Activated CD4-positive, alpha-beta memory T cell treated with anti-CD3 and anti-CD28 coated beads, Interleukin-2, amount 10 ng/mL, durations not matched to agents 7 days and 5 days (primary cell): ENCODE data around the gene SVIP. TPM values are rescaled to one million over a fixed set of nuclear protein-coding genes. Genes with fewer than 3 reads are reported as not detected.

ENCODE experiments used
- CTCF ChIA-PET: fragments of 350-600 bp; sonication (Branson Sonifier 250); formaldehyde crosslinking; loops from one replicate; lab custom pipeline; 2021; ENCODE audit warnings: antibody characterized with exemption, inconsistent platforms; lab: Charles Lee
- POLR2A ChIA-PET: fragments of 350-600 bp; sonication (Branson Sonifier 250); formaldehyde crosslinking; loops from one replicate; lab custom pipeline; 2021; ENCODE audit warnings: antibody characterized with exemption; lab: Charles Lee
- DNase-seq: peaks from one replicate; pipeline ENCODE4 v3.0.0-alpha.2; 2020
- H3K27ac Mint-ChIP-seq: one replicate; pipeline ENCODE4 v1.8.0; 2021; ENCODE audit warnings: mild to moderate bottlenecking, mixed read lengths
- H3K27me3 Mint-ChIP-seq: one replicate; pipeline ENCODE4 v1.8.0; 2021; ENCODE audit warnings: mixed read lengths
- H3K36me3 Mint-ChIP-seq: one replicate; pipeline ENCODE4 v1.8.0; 2021; ENCODE audit warnings: low read depth, mixed read lengths
- H3K4me1 Mint-ChIP-seq: one replicate; pipeline ENCODE4 v1.8.0; 2021; ENCODE audit warnings: mixed read lengths
- H3K4me3 Mint-ChIP-seq: one replicate; pipeline ENCODE4 v1.8.0; 2021; ENCODE audit warnings: mild to moderate bottlenecking, mixed read lengths
- H3K9me3 Mint-ChIP-seq: one replicate; pipeline ENCODE4 v1.8.0; 2021; ENCODE audit warnings: mixed read lengths
- total RNA-seq, 2 experiments: library from RNA; stranded (reverse); gene quantifications; one replicate each; pipeline ENCODE4 v1.2.3, GENCODE V29; 2021

SVIP gene
- total RNA-seq, 2 experiments from 2014 or later = 26.9 to 27.5 TPM

- H3K27me3 Mint-ChIP-seq = peaks cover 2% of the 10 kb centered on the region
- no peak overlapping the region for H3K27ac Mint-ChIP-seq
- DNase-seq = no peak
- H3K9me3 Mint-ChIP-seq = no peaks in the 10 kb centered on the region
- H3K36me3 Mint-ChIP-seq = no peaks in the 10 kb centered on the region
- ChIA-PET POLR2A (no interaction called here), CTCF (interaction anchor here (2.1 kb wide), 1 partner anchor 450 kb away, joined by 11 read pairs; no protein-coding TSS in a partner anchor)
- no peak overlapping the region for H3K4me3 Mint-ChIP-seq
- no peaks in the 10 kb centered on the region for H3K4me1 Mint-ChIP-seq
These were observed 43.1 kb downstream of the SVIP start for GRCh38 chr11:22786475-22786874.

GRCh38 chr11:22785251-22785650, 44.4 kb downstream of the SVIP start:
- Mint-ChIP-seq H3K27ac (no peak overlapping the region), H3K4me1 (no peaks in the 10 kb centered on the region), H3K9me3 (no peaks in the 10 kb centered on the region), H3K36me3 (no peaks in the 10 kb centered on the region), H3K27me3 (peaks cover 2% of the 10 kb centered on the region), H3K4me3 (no peak overlapping the region)
- DNase-seq = no peak
- ChIA-PET POLR2A (no interaction called here), CTCF (interaction anchor here (1.1 kb wide), 1 partner anchor 541 kb away, joined by 4 read pairs; no protein-coding TSS in a partner anchor)

DNA sequence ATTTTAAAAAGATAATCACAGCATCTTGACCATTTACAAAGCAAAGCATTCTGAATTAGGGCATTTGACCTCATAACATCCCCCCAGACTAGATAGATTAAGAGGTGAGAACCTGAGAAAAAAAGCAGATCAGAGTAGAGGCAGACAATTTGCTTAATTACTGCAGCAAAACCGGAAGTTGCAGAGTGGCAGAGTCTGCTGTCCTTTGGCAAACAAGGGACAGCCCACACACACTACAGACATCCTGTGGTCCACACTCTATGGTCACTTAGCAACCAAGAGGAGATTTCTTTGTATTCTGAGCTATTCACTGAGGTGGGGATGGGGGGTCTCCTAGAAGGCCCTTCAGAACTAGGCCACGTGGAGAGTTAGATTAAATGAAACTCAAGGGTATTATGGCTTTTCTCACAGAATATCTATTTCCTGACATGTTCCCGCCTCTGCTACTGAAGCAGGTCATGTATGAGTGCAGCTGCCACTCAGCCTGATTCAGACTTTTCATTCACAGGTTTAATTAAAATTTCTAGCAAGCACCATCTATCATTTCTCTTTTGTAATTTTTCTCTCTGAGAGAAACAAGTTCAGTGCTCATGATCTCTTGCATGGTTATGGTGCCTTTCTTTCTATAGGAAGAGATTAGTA, 48.5 kb downstream of the SVIP start:
- H3K4me3 Mint-ChIP-seq = no peak overlapping the region
- CTCF ChIA-PET = no interaction called here
- no peaks in the 10 kb centered on the region for H3K9me3 Mint-ChIP-seq
- H3K4me1 Mint-ChIP-seq = no peaks in the 10 kb centered on the region
- POLR2A ChIA-PET = interaction anchor here (1.3 kb wide), 1 partner anchor 160 kb away, joined by 3 read pairs; no protein-coding TSS in a partner anchor
- no peak overlapping the region for H3K27ac Mint-ChIP-seq
- H3K36me3 Mint-ChIP-seq = no peaks in the 10 kb centered on the region
- peaks cover 10% of the 10 kb centered on the region for H3K27me3 Mint-ChIP-seq
- no peak for DNase-seq

DNA sequence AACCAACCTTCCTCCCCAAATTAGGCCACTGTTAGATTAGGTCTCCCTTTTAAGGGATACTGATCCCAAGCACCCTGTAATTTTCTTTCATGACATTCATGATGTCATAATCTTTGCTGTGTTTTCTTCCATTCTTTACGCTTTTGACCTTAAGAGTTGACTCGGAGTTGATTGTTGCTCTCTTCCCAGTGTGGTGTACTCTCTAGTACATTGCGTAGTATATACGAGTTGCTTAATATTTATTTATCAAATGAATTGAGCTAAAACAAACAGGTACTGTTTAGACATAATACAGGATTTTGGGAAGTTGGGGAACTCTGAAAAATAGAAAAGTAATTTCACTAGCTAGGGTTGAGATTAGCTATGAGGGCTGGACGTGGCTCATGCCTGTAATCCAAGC, 49.8 kb downstream of the SVIP start:
- ChIA-PET POLR2A (interaction anchor here (1.3 kb wide), 1 partner anchor 159 kb away, joined by 3 read pairs; no protein-coding TSS in a partner anchor), CTCF (no interaction called here)
- Mint-ChIP-seq H3K4me3 (no peak overlapping the region), H3K36me3 (no peaks in the 10 kb centered on the region), H3K27me3 (peaks cover 15% of the 10 kb centered on the region), H3K9me3 (no peaks in the 10 kb centered on the region), H3K27ac (no peak overlapping the region), H3K4me1 (no peaks in the 10 kb centered on the region)
- DNase-seq = no peak

- Mint-ChIP-seq H3K4me3 (no peak overlapping the region), H3K36me3 (no peaks in the 10 kb centered on the region), H3K27ac (no peak overlapping the region), H3K4me1 (no peaks in the 10 kb centered on the region), H3K27me3 (peaks cover 15% of the 10 kb centered on the region), H3K9me3 (no peaks in the 10 kb centered on the region)
- POLR2A ChIA-PET = no interaction called here
- no peak for DNase-seq
- CTCF ChIA-PET = interaction anchor here (1.6 kb wide), 1 partner anchor 9 kb away, joined by 4 read pairs; no protein-coding TSS in a partner anchor
These were observed 51.0 kb downstream of the SVIP start for GRCh38 chr11:22778642-22779041.

DNA sequence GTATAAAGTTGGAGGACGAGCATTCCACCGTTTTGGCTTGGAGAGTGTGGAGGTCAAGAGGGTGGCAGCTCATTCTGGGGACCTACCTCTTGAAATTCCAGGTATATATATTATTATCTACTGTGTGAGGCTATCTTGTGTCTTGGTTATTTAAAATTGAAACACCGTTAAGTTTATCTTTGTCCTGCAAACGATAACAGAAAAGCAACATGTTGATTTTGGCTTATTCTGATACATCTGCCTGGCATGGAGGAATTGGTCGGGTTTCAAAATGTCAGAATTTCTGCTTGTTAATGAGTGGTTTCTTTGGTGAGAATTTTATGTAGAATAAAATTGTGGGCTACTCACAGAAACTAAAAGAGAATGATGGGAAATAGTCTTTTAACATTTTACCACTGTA, 54.4 kb downstream of the SVIP start:
- DNase-seq = no peak
- Mint-ChIP-seq H3K36me3 (no peaks in the 10 kb centered on the region), H3K9me3 (no peaks in the 10 kb centered on the region), H3K27me3 (peaks cover 17% of the 10 kb centered on the region), H3K27ac (no peak overlapping the region), H3K4me1 (no peaks in the 10 kb centered on the region), H3K4me3 (no peak overlapping the region)
- CTCF ChIA-PET = interaction anchor here (0.7 kb wide), 1 partner anchor 62 kb away, joined by 3 read pairs; no protein-coding TSS in a partner anchor
- POLR2A ChIA-PET = no interaction called here

GRCh38 chr11:22774716-22775115, 54.9 kb downstream of the SVIP start:
- POLR2A ChIA-PET = no interaction called here
- Mint-ChIP-seq H3K9me3 (no peaks in the 10 kb centered on the region), H3K4me3 (no peak overlapping the region), H3K27ac (no peak overlapping the region), H3K27me3 (peaks cover 16% of the 10 kb centered on the region), H3K4me1 (no peaks in the 10 kb centered on the region), H3K36me3 (no peaks in the 10 kb centered on the region)
- no peak for DNase-seq
- CTCF ChIA-PET = interaction anchor here (0.7 kb wide), 1 partner anchor 62 kb away, joined by 3 read pairs; no protein-coding TSS in a partner anchor

DNA sequence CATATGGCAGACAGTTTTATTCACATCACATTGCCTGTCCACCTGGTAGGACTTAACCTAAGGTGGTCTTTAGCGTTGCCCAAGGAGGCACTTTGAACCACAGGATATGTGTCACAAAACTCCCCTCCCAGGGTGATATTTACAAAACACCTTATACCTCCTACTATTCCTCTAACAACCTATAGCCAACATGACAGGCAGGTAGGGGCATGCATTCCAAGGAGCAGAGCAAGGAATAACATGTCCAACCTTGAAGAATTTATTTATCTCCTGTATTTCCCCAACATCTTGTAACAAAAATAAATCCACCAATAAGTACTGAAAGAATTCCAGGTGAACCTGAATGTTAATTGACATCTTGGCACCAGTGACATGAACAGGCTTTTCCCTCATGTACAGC, 60.5 kb downstream of the SVIP start:
- H3K9me3 Mint-ChIP-seq = no peaks in the 10 kb centered on the region
- no peak overlapping the region for H3K27ac Mint-ChIP-seq
- DNase-seq = no peak
- H3K27me3 Mint-ChIP-seq = peaks cover 6% of the 10 kb centered on the region
- ChIA-PET POLR2A (no interaction called here), CTCF (no interaction called here)
- no peaks in the 10 kb centered on the region for H3K36me3 Mint-ChIP-seq
- H3K4me1 Mint-ChIP-seq = no peaks in the 10 kb centered on the region
- no peak overlapping the region for H3K4me3 Mint-ChIP-seq

Other genes with a start within 250 kb of the SVIP start
- 10 to 100 TPM; 13.2 to 13.6 TPM for gene FANCF, start 204.0 kb downstream of the SVIP start, total RNA-seq
- gene GAS2, start 163.2 kb downstream of the SVIP start, total RNA-seq = 1 to 10 TPM; 1.1 to 1.2 TPM
- not detected for gene CCDC179, start 30.7 kb upstream of the SVIP start, total RNA-seq